Activated CD4-positive, alpha-beta T cell treated with anti-CD3 and anti-CD28 coated beads for 4 hours (primary cell): ENCODE results near the gene SHC2.

Source experiments
- DNase-seq, 2 donors: peaks; one replicate each; pipeline ENCODE4 v3.0.0-alpha.2; 2020

Gene SHC2

GRCh38 chr19:460877-461720 is at the start of gene SHC2:
Gene SHC2, minus strand, starts transcription at chr19:461033. Its CDS starts 37 bp downstream, at chr19:460996.
- DNase-seq: no peak

- no peak for DNase-seq
These were observed 47.6 kb upstream of the SHC2 start for GRCh38 chr19:508204-509150.

DNA sequence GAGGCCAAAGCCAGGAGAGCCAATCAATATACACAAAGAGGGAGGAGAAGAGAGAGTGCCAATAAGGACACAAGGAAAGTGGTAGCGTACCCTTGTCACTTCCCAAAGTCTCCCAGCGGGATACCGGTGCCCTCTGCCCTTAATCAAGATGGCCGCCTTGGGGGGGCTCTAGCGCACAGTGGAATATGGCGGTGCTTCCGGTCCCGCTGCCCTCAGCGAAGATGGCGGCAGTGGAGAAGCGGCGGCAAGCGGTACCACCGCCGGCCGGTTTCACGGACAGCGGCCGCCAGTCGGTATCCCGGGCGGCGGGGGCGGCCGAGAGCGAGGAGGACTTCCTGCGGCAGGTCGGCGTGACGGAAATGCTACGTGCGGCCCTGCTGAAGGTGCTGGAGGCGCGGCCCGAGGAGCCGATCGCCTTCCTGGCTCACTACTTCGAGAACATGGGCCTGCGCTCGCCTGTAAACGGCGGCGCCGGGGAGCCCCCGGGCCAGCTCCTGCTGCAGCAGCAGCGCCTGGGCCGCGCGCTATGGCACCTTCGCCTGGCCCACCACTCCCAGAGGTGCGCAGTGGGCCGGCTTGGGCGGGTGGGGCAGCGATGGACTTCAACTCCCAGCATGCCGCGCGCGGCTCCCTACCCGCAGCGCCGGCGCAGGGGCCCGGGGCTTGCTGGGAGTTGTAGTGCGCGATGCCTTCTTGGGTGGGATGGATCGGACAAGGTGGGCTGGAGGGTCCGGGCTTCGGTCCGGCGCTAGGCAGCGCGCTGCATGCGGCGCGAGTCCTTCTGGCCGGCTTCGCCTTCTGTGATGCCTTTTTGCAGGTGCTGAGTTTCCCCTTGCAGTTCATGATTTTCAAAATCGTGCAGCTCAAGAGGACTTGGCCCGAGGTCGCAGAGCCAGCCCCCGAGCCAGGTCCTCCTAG is 46.7 kb upstream of the SHC2 start, which contains the start of gene TPGS1:
TSS of gene TPGS1 (plus strand) at position 212 of the 918 bp plus-strand sequence. CDS start at position 222, 10 bp downstream.
- peak; percentile 85 to 88 for DNase-seq

- DNase-seq: peak; percentile 90 to 97
These were observed 45.8 kb upstream of the SHC2 start for GRCh38 chr19:506404-507285.

DNA sequence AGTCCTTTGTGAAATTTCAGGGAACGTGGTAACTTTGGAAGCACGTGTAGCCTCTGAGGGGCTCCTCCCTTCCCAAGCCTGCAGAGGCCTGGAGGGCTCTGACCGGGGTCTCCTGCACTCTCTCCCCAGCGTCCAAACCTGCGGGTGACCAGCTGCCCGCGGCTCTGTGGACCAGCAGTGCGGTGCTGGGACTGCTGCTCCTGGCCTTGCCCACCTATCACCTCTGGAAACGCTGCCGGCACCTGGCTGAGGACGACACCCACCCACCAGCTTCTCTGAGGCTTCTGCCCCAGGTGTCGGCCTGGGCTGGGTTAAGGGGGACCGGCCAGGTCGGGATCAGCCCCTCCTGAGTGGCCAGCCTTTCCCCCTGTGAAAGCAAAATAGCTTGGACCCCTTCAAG is 43.8 kb upstream of the SHC2 start:
- no peak for DNase-seq

- DNase-seq: no peak
These were observed 40.8 kb upstream of the SHC2 start for GRCh38 chr19:501646-502045.

DNA sequence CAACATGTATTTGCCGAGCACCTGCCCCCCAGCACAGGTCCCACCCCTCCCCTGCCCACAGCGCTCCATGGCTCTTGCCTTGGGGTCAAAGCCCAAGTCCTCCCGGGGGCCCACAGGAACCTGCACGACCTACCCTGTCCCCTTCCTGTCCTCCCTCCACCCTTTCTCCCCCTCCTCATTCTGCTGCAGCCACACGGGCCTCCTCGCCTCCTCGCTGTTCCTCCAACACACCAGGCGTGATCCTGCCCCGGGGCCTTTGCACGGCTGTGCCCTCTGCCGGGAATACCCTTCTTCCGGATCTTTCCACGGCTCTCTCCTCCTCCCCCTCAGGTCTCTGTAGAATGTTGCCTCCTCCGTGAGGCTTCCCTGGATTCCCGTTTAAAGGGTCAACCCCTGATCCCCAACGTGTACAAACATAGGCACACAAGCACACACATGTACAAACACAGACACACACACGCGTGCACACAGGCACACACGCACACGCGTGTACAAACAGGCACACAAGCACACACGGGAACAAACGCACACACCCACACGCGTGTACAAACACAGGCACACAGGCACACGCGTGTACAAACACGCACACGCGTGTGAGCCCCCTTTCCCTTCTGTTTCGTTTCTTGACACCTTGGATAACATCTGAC is 38.3 kb upstream of the SHC2 start:
- DNase-seq: no peak

- DNase-seq: no peak
These were observed 37.7 kb upstream of the SHC2 start for GRCh38 chr19:498511-498891.

GRCh38 chr19:497869-498510 is 37.2 kb upstream of the SHC2 start:
- DNase-seq: no peak

DNA sequence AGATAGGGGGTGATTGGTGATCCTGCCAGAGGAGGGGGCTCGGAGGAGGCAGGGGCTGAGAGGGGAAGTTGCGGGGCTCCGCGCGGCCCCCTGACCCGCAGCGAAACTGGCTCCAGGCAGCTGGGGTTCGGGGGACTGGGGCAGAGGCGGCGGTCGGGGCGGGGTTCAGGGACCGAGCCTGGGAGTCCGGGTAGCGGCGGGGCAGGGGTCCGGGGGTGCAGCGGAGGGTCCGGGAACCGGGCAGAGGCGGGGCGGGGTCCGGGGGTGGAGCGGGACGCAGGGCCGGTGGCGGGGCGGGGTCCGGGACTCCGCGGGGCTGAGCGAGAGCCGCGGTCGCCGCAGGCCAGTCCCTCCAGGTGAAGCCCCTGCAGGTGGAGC is 36.6 kb upstream of the SHC2 start:
- DNase-seq: no peak

DNA sequence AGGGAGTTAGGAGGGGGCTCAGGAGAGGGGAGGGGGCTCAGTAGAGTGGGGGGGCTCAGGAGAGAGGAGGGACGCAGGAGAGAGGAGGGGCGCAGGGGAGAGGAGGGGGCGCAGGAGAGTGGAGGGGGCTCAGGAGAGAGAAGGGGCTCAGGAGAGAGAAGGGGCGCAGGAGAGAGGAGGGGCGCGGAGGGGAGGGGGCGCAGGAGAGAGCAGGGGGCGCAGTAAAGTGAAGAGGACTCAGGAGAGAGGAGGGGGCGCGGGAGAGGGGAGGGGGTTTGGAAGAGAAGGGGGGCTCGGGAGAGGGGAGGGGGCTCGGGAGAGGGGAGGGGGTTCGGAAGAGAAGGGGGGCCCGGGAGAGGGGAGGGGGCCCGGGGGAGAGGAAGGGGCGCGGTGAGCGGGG is 36.2 kb upstream of the SHC2 start:
- DNase-seq: no peak

GRCh38 chr19:496112-496665 is 35.4 kb upstream of the SHC2 start, which contains the start of gene MADCAM1:
Gene MADCAM1, plus strand, starts transcription at chr19:496486. Its CDS starts 14 bp downstream, at chr19:496500.
- DNase-seq: no peak

DNA sequence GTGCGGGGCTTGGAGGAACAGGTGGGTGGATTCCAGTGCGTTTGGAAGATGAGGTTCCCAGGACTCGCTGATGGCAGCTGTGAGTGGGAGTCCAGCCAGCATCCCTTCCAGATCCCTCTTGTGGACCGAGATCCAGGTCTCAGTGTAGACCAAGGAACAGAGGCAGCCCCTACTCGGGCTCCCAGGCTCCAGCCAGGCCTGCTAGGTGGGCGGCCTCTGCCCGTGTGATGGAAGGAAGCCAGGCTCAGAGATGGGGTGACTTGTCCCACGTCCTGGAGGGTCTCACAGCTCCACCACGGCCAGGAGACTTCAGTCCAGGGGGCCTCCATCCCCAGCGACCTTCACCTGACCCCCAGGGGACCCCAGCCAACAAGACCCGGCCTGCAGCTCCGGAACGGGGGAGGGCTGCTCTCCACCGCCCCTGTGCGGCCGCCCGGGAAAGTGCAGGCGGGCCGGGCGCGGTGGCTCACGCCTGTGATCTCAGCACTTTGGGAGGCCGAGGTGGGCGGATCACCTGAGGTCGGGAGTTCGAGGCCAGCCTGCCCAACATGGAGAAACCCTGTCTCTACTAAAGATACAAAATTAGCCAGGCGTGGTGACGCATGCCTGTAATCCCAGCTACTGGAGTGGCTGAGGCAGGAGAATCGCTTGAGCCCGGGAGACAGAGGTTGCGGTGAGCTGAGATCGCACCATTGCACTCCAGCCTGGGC is 34.7 kb upstream of the SHC2 start:
- no peak for DNase-seq

DNA sequence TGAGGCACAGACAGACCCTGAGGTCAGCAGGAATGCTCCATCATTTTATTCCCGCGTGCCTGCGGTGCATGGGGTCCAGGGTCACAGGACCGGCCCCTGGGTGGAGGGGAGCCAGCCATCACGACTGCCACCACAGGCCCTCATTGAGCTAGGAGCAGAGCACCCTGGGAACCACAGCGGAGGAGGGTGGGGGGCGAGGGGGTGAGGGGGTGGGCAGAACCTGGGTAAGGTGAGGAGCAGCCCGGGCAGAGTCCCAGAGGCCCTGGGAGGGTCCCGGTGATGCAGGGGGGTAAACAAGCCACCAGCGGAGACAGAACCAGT is 34.2 kb upstream of the SHC2 start:
- no peak for DNase-seq

DNA sequence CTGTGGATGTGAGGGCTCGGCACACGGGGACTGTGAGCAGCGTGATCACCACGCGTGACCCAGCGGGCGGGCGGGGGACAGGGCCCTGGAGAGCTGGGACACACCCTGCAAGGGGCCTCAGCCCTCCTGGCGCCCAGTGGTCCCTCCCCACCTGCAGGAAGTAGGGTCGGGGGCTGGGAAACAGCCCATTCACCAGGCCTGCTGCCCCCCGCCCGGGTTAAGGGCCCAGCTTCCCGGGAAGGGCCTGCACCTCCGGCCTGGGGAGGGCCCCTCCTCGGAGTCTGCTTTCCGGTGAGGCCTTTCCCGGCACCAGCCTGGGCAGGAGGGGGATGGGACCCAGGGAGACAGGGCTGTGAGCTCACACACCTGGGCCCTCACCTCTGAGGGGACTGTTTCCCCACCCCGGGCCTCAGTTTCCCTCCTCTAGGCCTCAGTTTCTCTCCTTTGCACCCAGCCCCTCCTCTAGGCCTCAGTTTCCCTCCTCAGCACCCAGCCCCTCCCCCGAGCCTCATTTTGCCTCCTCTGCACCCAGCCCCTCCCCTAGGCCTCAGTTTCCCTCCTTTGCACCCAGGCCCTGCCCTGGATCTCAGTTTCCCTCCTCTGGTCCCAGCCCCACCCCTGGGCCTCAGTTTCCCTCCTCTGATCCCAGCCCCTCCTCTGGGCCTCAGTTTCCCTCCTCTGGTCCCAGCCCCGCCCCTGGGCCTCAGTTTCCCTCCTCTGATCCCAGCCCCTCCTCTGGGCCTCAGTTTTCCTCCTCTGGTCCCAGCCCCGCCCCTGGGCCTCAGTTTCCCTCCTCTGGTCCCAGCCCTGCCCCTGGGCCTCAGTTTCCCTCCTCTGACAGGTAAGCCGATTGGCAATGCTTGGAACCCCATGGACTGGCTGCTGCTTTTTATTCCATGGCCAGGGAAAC is 33.6 kb upstream of the SHC2 start:
- no peak for DNase-seq

GRCh38 chr19:493391-494170 is 32.7 kb upstream of the SHC2 start:
- DNase-seq: no peak

DNA sequence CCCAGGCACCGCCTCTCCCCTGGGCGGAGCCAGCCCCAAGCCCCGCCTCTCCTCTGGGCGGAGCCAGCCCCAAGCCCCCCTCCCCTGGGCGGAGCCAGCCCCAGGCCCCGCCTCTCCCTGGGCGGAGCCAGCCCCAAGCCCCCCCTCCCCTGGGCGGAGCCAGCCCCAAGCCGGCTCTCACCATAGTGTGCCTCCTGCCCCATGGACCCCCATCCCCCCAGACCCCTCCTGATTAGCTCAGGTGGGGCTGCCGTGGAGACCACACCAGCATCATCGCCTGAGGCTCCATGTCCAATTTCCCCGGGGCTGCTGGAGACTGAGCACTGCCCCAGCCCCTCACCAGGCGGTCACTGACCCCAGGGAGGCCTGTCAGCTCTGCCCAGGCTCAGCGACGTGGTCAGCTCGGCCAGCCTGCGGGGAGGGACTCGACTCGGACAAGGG is 31.3 kb upstream of the SHC2 start:
- peak in 1 of 2 donors; percentile 45 for DNase-seq
